Activated B cell treated with CpG ODN at 0.5 μM for 24 hours (primary cell): Measurements from ENCODE around the gene MIA. TPM values are rescaled to one million over a fixed set of nuclear protein-coding genes. Genes with fewer than 3 reads are reported as not detected.

Experiments used
- ATAC-seq: fragments of 200-7000 bp; cut with Tn5 transposase; one replicate; pipeline ENCODE4 v1.10.0; 2021; ENCODE audit warnings: low read depth, mild to moderate bottlenecking, moderate library complexity
- CTCF ChIA-PET: fragments of 350-600 bp; sonication (Branson Sonifier 250); formaldehyde crosslinking; loops from one replicate; lab custom pipeline; 2021; ENCODE audit warnings: antibody characterized with exemption; lab: Charles Lee
- POLR2A ChIA-PET: fragments of 350-600 bp; sonication (Branson Sonifier 250); formaldehyde crosslinking; loops from one replicate; lab custom pipeline; 2021; ENCODE audit warnings: antibody characterized with exemption; lab: Charles Lee
- DNase-seq: peaks from one replicate; pipeline ENCODE4 v3.0.0; 2022
- H3K27ac Mint-ChIP-seq: one replicate; pipeline ENCODE4 v1.8.0; 2020; ENCODE audit warnings: mixed read lengths
- H3K27me3 Mint-ChIP-seq: one replicate; pipeline ENCODE4 v1.8.0; 2021; ENCODE audit warnings: mixed read lengths
- H3K36me3 Mint-ChIP-seq: one replicate; pipeline ENCODE4 v1.8.0; 2021; ENCODE audit warnings: low read depth, mixed read lengths
- H3K4me1 Mint-ChIP-seq: one replicate; pipeline ENCODE4 v1.8.0; 2021; ENCODE audit warnings: mixed read lengths
- H3K4me3 Mint-ChIP-seq: one replicate; pipeline ENCODE4 v1.8.0; 2020; ENCODE audit warnings: mild to moderate bottlenecking, mixed read lengths
- H3K9me3 Mint-ChIP-seq: one replicate; pipeline ENCODE4 v1.8.0; 2020; ENCODE audit warnings: mixed read lengths
- intact Hi-C: fragments of 100-400 bp; cut with micrococcal nuclease; formaldehyde crosslinking; loops from one replicate; pipeline ENCODE4 v1.15.1; 2024
- total RNA-seq: library from RNA; stranded (reverse); gene quantifications from 2 replicates; pipeline ENCODE4 v1.2.3, GENCODE V29; 2022
- TF ChIP-seq, protein P1 (sequence below): fragments of 200-600 bp; IDR thresholded peaks from one replicate; pipeline ENCODE4 v1.8.0; 2022; ENCODE audit warnings: antibody characterized with exemption, mild to moderate bottlenecking

The MIA gene
- total RNA-seq, 1 donor from 2014 or later = 1.4 TPM

- ATAC-seq (no peak), DNase-seq (no peak)
- Mint-ChIP-seq H3K4me3 (no peak overlapping the region), H3K36me3 (peaks cover 47% of the 10 kb centered on the region), H3K9me3 (no peaks in the 10 kb centered on the region), H3K4me1 (peaks cover 3% of the 10 kb centered on the region), H3K27ac (no peak overlapping the region), H3K27me3 (no peaks in the 10 kb centered on the region)
- TF ChIP-seq, protein P1, sequence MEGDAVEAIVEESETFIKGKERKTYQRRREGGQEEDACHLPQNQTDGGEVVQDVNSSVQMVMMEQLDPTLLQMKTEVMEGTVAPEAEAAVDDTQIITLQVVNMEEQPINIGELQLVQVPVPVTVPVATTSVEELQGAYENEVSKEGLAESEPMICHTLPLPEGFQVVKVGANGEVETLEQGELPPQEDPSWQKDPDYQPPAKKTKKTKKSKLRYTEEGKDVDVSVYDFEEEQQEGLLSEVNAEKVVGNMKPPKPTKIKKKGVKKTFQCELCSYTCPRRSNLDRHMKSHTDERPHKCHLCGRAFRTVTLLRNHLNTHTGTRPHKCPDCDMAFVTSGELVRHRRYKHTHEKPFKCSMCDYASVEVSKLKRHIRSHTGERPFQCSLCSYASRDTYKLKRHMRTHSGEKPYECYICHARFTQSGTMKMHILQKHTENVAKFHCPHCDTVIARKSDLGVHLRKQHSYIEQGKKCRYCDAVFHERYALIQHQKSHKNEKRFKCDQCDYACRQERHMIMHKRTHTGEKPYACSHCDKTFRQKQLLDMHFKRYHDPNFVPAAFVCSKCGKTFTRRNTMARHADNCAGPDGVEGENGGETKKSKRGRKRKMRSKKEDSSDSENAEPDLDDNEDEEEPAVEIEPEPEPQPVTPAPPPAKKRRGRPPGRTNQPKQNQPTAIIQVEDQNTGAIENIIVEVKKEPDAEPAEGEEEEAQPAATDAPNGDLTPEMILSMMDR = no peak
- intact Hi-C loops = no loop called here
- ChIA-PET POLR2A (interaction anchor here (0.6 to 1.2 kb wide), 2 partner anchors 10 to 689 kb away, joined by 4 to 5 read pairs; partner anchors contain the start of gene ACTMAP), CTCF (no interaction called here)
Observed at GRCh38 chr19:40739871-40740703, 35.2 kb upstream of the MIA start.

GRCh38 chr19:40740747-40741146, 34.6 kb upstream of the MIA start:
- DNase-seq (no peak), ATAC-seq (no peak)
- Mint-ChIP-seq H3K9me3 (no peaks in the 10 kb centered on the region), H3K4me1 (peaks cover 3% of the 10 kb centered on the region), H3K27ac (no peak overlapping the region), H3K4me3 (no peak overlapping the region), H3K27me3 (no peaks in the 10 kb centered on the region), H3K36me3 (peaks cover 40% of the 10 kb centered on the region)
- intact Hi-C loops = no loop called here
- CTCF ChIA-PET = no interaction called here
- TF ChIP-seq, protein P1 = no peak
- POLR2A ChIA-PET = no interaction called here

- Mint-ChIP-seq H3K27ac (no peak overlapping the region), H3K36me3 (peaks cover 31% of the 10 kb centered on the region), H3K4me1 (peaks cover 3% of the 10 kb centered on the region), H3K27me3 (no peaks in the 10 kb centered on the region), H3K9me3 (no peaks in the 10 kb centered on the region), H3K4me3 (no peak overlapping the region)
- ChIA-PET POLR2A (interaction anchor here (0.9 to 2.8 kb wide), 4 partner anchors 25 to 57 kb away, joined by 4 to 17 read pairs (median 4); partner anchors contain the start of genes COQ8B, EGLN2, ITPKC and RAB4B), CTCF (interaction anchor here (2.3 kb wide), 1 partner anchor 78 kb away, joined by 6 read pairs; no protein-coding TSS in a partner anchor)
- ATAC-seq (no peak), DNase-seq (no peak)
- intact Hi-C loops = no loop called here
- TF ChIP-seq, protein P1 = no peak
Observed at GRCh38 chr19:40741527-40742390, 33.6 kb upstream of the MIA start.

DNA sequence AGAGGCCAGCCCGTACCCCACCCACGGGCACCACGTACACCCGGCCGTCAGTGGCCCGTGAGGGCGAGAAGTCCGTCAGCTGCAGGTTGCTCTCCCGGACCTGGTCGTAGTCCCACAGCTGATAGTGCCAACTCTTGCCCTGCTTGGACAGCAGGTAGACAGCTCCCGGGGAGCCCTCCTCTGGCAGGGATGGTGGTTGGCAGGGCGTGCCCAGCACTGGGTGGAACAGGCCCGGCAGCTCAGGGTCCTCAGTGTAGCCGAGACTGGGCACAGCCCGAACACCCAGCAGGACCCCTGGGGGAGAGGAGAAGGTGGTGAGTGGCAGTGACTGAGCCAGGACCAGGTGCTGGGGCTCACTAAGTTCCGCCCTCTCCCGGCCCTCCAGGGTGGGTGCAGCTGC, 32.8 kb upstream of the MIA start:
- no peak for ATAC-seq
- peaks cover 25% of the 10 kb centered on the region for H3K36me3 Mint-ChIP-seq
- H3K27ac Mint-ChIP-seq = no peak overlapping the region
- ChIA-PET POLR2A (interaction anchor here (0.7 to 2.8 kb wide), 5 partner anchors 25 to 828 kb away, joined by 3 to 17 read pairs (median 4); partner anchors contain the start of genes COQ8B, EGLN2, ITPKC and RAB4B), CTCF (interaction anchor here (2.3 kb wide), 1 partner anchor 79 kb away, joined by 6 read pairs; no protein-coding TSS in a partner anchor)
- DNase-seq = no peak
- H3K9me3 Mint-ChIP-seq = no peaks in the 10 kb centered on the region
- peaks cover 3% of the 10 kb centered on the region for H3K4me1 Mint-ChIP-seq
- no peaks in the 10 kb centered on the region for H3K27me3 Mint-ChIP-seq
- TF ChIP-seq, protein P1 = no peak
- no peak overlapping the region for H3K4me3 Mint-ChIP-seq
- intact Hi-C loops = no loop called here
